Endothelial cell of umbilical vein (primary cell): ENCODE results near the gene PLCD4. TPM values are rescaled to one million over a fixed set of nuclear protein-coding genes. Genes with fewer than 3 reads are reported as not detected.

Source experiments
- BruUV-seq: library from RNA; stranded (reverse); fragments of 400-500 nt; replicated peaks from 2 replicates; lab custom pipeline; 2021; lab: Mats Ljungman, UMichigan
- CTCF ChIA-PET: fragments of 300-600, 350-600 bp; sonication (Branson Sonifier 250); formaldehyde crosslinking; loops from one replicate; lab custom pipeline; 2021; ENCODE audit warnings: antibody characterized with exemption, inconsistent platforms; lab: Charles Lee
- POLR2A ChIA-PET: fragments of 300-600, 350-600 bp; sonication (Branson Sonifier 250); formaldehyde crosslinking; loops from one replicate; lab custom pipeline; 2021; ENCODE audit warnings: antibody characterized with exemption, inconsistent platforms; lab: Charles Lee
- DNase-seq: peaks from one replicate; pipeline ENCODE4 v3.0.0-alpha.2; 2011; ENCODE audit warnings: low read depth, low spot score
- FAIRE-seq: peaks from 2 replicates; lab custom pipeline; 2011; peaks lifted over from hg19 to GRCh38; lab: Jason Lieb, UNC
- H2AFZ ChIP-seq: 2 replicates; pipeline ENCODE4 v1.6.0; 2012; ENCODE audit warnings: low read depth, low read length, control low read depth, inconsistent platforms
- H3K27ac ChIP-seq: 2 replicates; pipeline ENCODE4 v1.5.1; 2011; ENCODE audit warnings: low read depth, mild to moderate bottlenecking, control low read depth, low read length, moderate library complexity; ENCODE audit not compliant: insufficient read depth
- H3K27me3 ChIP-seq, 2 experiments: 2 replicates each; pipeline versions ENCODE4 v1.6.0 to v1.6.1; 2011; ENCODE audit warnings: low read length in 2 of 2, mixed read lengths in 1 of 2; ENCODE audit not compliant: control insufficient read depth in 2 of 2, insufficient read depth in 2 of 2
- H3K36me3 ChIP-seq, 2 experiments: 2 replicates in 1 of 2; 3 replicates in 1 of 2; pipeline ENCODE4 v1.5.1; 2011; ENCODE audit warnings: low read length in 2 of 2, mild to moderate bottlenecking in 1 of 2, moderate library complexity in 1 of 2; ENCODE audit not compliant: control insufficient read depth in 2 of 2, insufficient read depth in 2 of 2; ENCODE audit errors: extremely low read depth in 1 of 2
- H3K4me1 ChIP-seq: 3 replicates; pipeline ENCODE4 v1.5.1; 2011; ENCODE audit warnings: mild to moderate bottlenecking, low read length; ENCODE audit not compliant: control insufficient read depth, insufficient read depth; ENCODE audit errors: extremely low read depth
- H3K4me2 ChIP-seq: 2 replicates; pipeline ENCODE4 v1.6.1; 2011; ENCODE audit warnings: low read length, control low read depth, mixed read lengths; ENCODE audit not compliant: insufficient read depth
- H3K4me3 ChIP-seq, 3 experiments: fragments of 200-600 bp in 1 of 3; sonication (generic), shearing (Covaris generic) in 1 of 3; replicated peaks in 1 of 3; 2 replicates each; pipeline ENCODE4 v1.5.1; 2011 to 2016; ENCODE audit warnings: control low read depth in 3 of 3, low read length in 3 of 3, mild to moderate bottlenecking in 2 of 3, inconsistent platforms in 1 of 3, low read depth in 1 of 3, moderate library complexity in 1 of 3; ENCODE audit not compliant: insufficient read depth in 1 of 3
- H3K79me2 ChIP-seq: 2 replicates; pipeline ENCODE4 v1.6.0; 2012; ENCODE audit warnings: low read length, inconsistent platforms; ENCODE audit not compliant: control insufficient read depth, insufficient read depth
- H3K9ac ChIP-seq: replicated peaks from 2 replicates; pipeline ENCODE3; 2011; ENCODE audit warnings: low read length, control low read depth; ENCODE audit not compliant: insufficient read depth; ENCODE audit errors: extremely low read depth
- H3K9me1 ChIP-seq: replicated peaks from 3 replicates; pipeline ENCODE4 v1.6.0; 2011; ENCODE audit warnings: mild to moderate bottlenecking, low read length; ENCODE audit not compliant: control insufficient read depth, insufficient read depth; ENCODE audit errors: extremely low read depth
- H3K9me3 ChIP-seq: replicated peaks from 2 replicates; pipeline ENCODE4 v1.5.1; 2012; ENCODE audit warnings: low read length, inconsistent platforms; ENCODE audit not compliant: control insufficient read depth, insufficient read depth
- H4K20me1 ChIP-seq: replicated peaks from 2 replicates; pipeline ENCODE3; 2011; ENCODE audit warnings: mild to moderate bottlenecking, low read length; ENCODE audit not compliant: control insufficient read depth, insufficient read depth; ENCODE audit errors: extremely low read depth
- EZH2 ChIP-seq: IDR thresholded peaks from 2 replicates; pipeline ENCODE4 v1.6.1; 2012; ENCODE audit warnings: borderline replicate concordance, low read depth, mild to moderate bottlenecking, moderate library complexity, low read length, inconsistent platforms; ENCODE audit not compliant: severe bottlenecking
- FOS ChIP-seq: IDR thresholded peaks from 2 replicates; pipeline ENCODE4 v1.6.1; 2011; ENCODE audit warnings: mild to moderate bottlenecking, low read length, moderate library complexity, borderline replicate concordance; ENCODE audit not compliant: insufficient read depth
- JUN ChIP-seq: IDR thresholded peaks from 2 replicates; pipeline ENCODE4 v1.6.1; 2011; ENCODE audit warnings: borderline replicate concordance, low read depth; ENCODE audit not compliant: insufficient read length, insufficient read depth
- MYC ChIP-seq: IDR thresholded peaks from one replicate; pipeline ENCODE4 v1.6.1; 2011; ENCODE audit warnings: mild to moderate bottlenecking, low read depth, low read length
- POLR2A ChIP-seq: IDR thresholded peaks from 2 replicates; pipeline ENCODE4 v1.6.1; 2012; ENCODE audit warnings: low read depth, mild to moderate bottlenecking, control low read depth, low read length
- dilution Hi-C: fragments of 300-500 bp; cut with MboI; formaldehyde crosslinking; loops from one replicate; pipeline ENCODE4 v1.15.0; 2019; ENCODE audit warnings: low sequenced_read_pairs; ENCODE audit not compliant: extremely low pct_ligation_motif_present
- intact Hi-C: fragments of 100-400 bp; cut with micrococcal nuclease; formaldehyde crosslinking; loops from one replicate; pipeline ENCODE4 v1.10.0; 2022
- polyA plus RNA-seq, 4 experiments: library from polyadenylated mRNA; depleted of rRNA in 3 of 4; stranded (reverse) in 3 of 4; unstranded in 1 of 4; fragments of >200 nt; gene quantifications; 2 replicates each; pipeline versions ENCODE4 v1.2.1 to v1.2.3, GENCODE V29; 2011 to 2012; ENCODE audit warnings: missing spikeins in 1 of 4
- total RNA-seq: library from RNA; stranded (reverse); gene quantifications from 2 replicates; pipeline ENCODE4 v1.2.3, GENCODE V29; 2021
- TF ChIP-seq, protein P1 (sequence below), 2 donors: IDR thresholded peaks; 1 replicate in 1 of 2; 2 replicates in 1 of 2; pipeline ENCODE4 v1.5.1; 2011; ENCODE audit warnings: low read length in 2 of 2, mild to moderate bottlenecking in 2 of 2, moderate library complexity in 2 of 2, control low read depth in 1 of 2, inconsistent platforms in 1 of 2, low read depth in 1 of 2; ENCODE audit not compliant: insufficient read depth in 1 of 2; ENCODE audit errors: extremely low read depth in 1 of 2
- TF ChIP-seq, protein P2 (sequence below): IDR thresholded peaks from 2 replicates; pipeline ENCODE4 v1.6.1; 2011; ENCODE audit not compliant: insufficient read depth, insufficient read length

The PLCD4 gene
- total and polyA plus RNA-seq, 2 donors (not counting 3 experiments of a cell fraction or from before 2014, with no cell fraction given): 2.2 to 3.1 TPM

DNA sequence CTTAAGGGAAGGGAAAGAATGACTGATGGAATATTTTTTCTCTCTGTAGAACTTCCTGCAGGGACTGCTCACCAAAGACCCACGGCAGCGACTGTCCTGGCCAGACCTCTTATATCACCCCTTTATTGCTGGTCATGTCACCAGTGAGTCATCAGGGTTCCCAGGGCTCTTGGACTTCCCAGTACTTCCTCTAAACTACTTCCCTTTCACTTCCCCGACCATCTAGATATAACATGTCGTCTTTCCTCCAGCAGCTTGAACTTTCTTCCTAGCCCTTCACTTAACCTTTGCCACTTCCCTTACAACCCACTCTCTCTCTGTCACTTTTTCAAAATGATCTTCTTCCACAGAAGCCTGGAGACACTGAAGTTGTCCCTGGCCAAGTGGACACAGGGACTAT is 71.4 kb downstream of the PLCD4 start:
- H3K4me3 ChIP-seq: no peak overlapping the region
- no peaks in the 10 kb centered on the region for H3K9me3 ChIP-seq
- dilution Hi-C loops (no loop called here), intact Hi-C loops (no loop called here)
- no TSS peak for BruUV-seq
- H3K27me3 ChIP-seq: no peaks in the 10 kb centered on the region
- H3K4me2 ChIP-seq: no peak overlapping the region
- no peaks in the 10 kb centered on the region for H3K79me2 ChIP-seq
- ChIA-PET POLR2A (no interaction called here), CTCF (interaction anchor here (1.5 to 1.7 kb wide), 2 partner anchors 8 to 20 kb away, joined by 3 to 9 read pairs; no protein-coding TSS in a partner anchor)
- DNase-seq (peak; percentile 8), FAIRE-seq (peak; percentile 66)
- H3K36me3 ChIP-seq: peaks cover 0 to 3% of the 10 kb centered on the region in 2 experiments
- no peak overlapping the region for H2AFZ ChIP-seq
- TF ChIP-seq, protein P1, sequence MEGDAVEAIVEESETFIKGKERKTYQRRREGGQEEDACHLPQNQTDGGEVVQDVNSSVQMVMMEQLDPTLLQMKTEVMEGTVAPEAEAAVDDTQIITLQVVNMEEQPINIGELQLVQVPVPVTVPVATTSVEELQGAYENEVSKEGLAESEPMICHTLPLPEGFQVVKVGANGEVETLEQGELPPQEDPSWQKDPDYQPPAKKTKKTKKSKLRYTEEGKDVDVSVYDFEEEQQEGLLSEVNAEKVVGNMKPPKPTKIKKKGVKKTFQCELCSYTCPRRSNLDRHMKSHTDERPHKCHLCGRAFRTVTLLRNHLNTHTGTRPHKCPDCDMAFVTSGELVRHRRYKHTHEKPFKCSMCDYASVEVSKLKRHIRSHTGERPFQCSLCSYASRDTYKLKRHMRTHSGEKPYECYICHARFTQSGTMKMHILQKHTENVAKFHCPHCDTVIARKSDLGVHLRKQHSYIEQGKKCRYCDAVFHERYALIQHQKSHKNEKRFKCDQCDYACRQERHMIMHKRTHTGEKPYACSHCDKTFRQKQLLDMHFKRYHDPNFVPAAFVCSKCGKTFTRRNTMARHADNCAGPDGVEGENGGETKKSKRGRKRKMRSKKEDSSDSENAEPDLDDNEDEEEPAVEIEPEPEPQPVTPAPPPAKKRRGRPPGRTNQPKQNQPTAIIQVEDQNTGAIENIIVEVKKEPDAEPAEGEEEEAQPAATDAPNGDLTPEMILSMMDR (IDR thresholded peaks at IDR 0.05; ENCODE audit: extremely low read depth in 1 of 2, insufficient read depth in 1 of 2, low read depth in 1 of 2, low read length in 2 of 2): no peak
- TF ChIP-seq, protein P2, sequence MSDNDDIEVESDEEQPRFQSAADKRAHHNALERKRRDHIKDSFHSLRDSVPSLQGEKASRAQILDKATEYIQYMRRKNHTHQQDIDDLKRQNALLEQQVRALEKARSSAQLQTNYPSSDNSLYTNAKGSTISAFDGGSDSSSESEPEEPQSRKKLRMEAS: no peak
- TF ChIP-seq EZH2 (no peak), MYC (no peak), POLR2A (no peak), FOS (peak; percentile 42), JUN (peak; percentile 21)
- no peaks in the 10 kb centered on the region for H3K9me1 ChIP-seq
- H3K27ac ChIP-seq: no peak overlapping the region
- no peaks in the 10 kb centered on the region for H4K20me1 ChIP-seq
- H3K4me1 ChIP-seq: peaks cover 6% of the 10 kb centered on the region
- no peak overlapping the region for H3K9ac ChIP-seq
